CD4-positive, alpha-beta memory T cell (primary cell): ENCODE data around the gene CDC40. TPM values are rescaled to one million over a fixed set of nuclear protein-coding genes. Genes with fewer than 3 reads are reported as not detected.

Experiments
- CTCF ChIA-PET: fragments of 350-600 bp; sonication (Branson Sonifier 250); formaldehyde crosslinking; loops from one replicate; lab custom pipeline; 2021; ENCODE audit warnings: inconsistent platforms; ENCODE audit not compliant: partially characterized antibody; lab: Charles Lee
- POLR2A ChIA-PET: fragments of 350-600 bp; sonication (Branson Sonifier 250); formaldehyde crosslinking; loops from one replicate; lab custom pipeline; 2021; ENCODE audit not compliant: partially characterized antibody; lab: Charles Lee
- DNase-seq, 5 donors: peaks; one replicate each; pipeline versions ENCODE4 v3.0.0 to v3.0.0-alpha.2; 2020 to 2022; ENCODE audit warnings: mixed read lengths in 1 of 5
- H3K27ac ChIP-seq: one replicate; pipeline ENCODE4 v1.7.0; 2013; ENCODE audit warnings: low read depth, low read length
- H3K27me3 ChIP-seq: 2 replicates; pipeline ENCODE4 v1.7.0; 2013; ENCODE audit warnings: mild to moderate bottlenecking, low read length, moderate library complexity; ENCODE audit not compliant: insufficient read depth
- H3K36me3 ChIP-seq: 2 replicates; pipeline ENCODE4 v1.7.0; 2013; ENCODE audit warnings: mild to moderate bottlenecking, low read length, moderate library complexity; ENCODE audit not compliant: insufficient read depth
- H3K4me1 ChIP-seq: 2 replicates; pipeline ENCODE4 v1.7.0; 2013; ENCODE audit warnings: mild to moderate bottlenecking, low read length, moderate library complexity; ENCODE audit not compliant: insufficient read depth
- H3K4me3 ChIP-seq, 2 donors: one replicate each; pipeline ENCODE4 v1.7.0; 2013; ENCODE audit warnings: low read length in 2 of 2, mild to moderate bottlenecking in 1 of 2
- H3K9me3 ChIP-seq, 2 donors: one replicate each; pipeline ENCODE4 v1.7.0; 2013; ENCODE audit warnings: low read length in 2 of 2, control low read depth in 1 of 2; ENCODE audit not compliant: control insufficient read depth in 1 of 2
- H3K27ac Mint-ChIP-seq, 7 donors: one replicate each; pipeline ENCODE4 v1.8.0; 2020 to 2021; ENCODE audit warnings: mixed read lengths in 7 of 7, mild to moderate bottlenecking in 6 of 7, inconsistent platforms in 3 of 7, moderate library complexity in 3 of 7
- H3K27me3 Mint-ChIP-seq, 2 donors: one replicate each; pipeline ENCODE4 v1.8.0; 2020 to 2021; ENCODE audit warnings: mixed read lengths in 2 of 2
- H3K36me3 Mint-ChIP-seq, 2 donors: one replicate each; pipeline ENCODE4 v1.8.0; 2020 to 2021; ENCODE audit warnings: mixed read lengths in 2 of 2, inconsistent platforms in 1 of 2, mild to moderate bottlenecking in 1 of 2
- H3K4me1 Mint-ChIP-seq, 4 donors: one replicate each; pipeline ENCODE4 v1.8.0; 2020 to 2021; ENCODE audit warnings: mixed read lengths in 4 of 4, mild to moderate bottlenecking in 1 of 4
- H3K4me3 Mint-ChIP-seq, 8 donors: one replicate each; pipeline ENCODE4 v1.8.0; 2020 to 2021; ENCODE audit warnings: mixed read lengths in 8 of 8, mild to moderate bottlenecking in 7 of 8, moderate library complexity in 6 of 8, inconsistent platforms in 3 of 8
- H3K9me3 Mint-ChIP-seq, 8 donors: one replicate each; pipeline ENCODE4 v1.8.0; 2020 to 2021; ENCODE audit warnings: mixed read lengths in 8 of 8, mild to moderate bottlenecking in 5 of 8, inconsistent platforms in 3 of 8, moderate library complexity in 1 of 8
- intact Hi-C: fragments of 100-400 bp; cut with micrococcal nuclease; formaldehyde crosslinking; loops from one replicate; pipeline ENCODE4 v1.15.1; 2023
- polyA plus RNA-seq, 2 donors: library from polyadenylated mRNA; unstranded; fragments of 300-500 nt; fragmentation: Illumina TruSeq; gene quantifications; one replicate each; pipeline ENCODE4 v1.2.3, GENCODE V29; 2021
- total RNA-seq, 2 experiments: library from RNA; stranded (reverse); gene quantifications; one replicate each; pipeline ENCODE4 v1.2.3, GENCODE V29; 2021

CDC40 gene
- total and polyA plus RNA-seq, 4 experiments from 2014 or later, result 20.4 to 38.0 (median 35.9) TPM

DNA sequence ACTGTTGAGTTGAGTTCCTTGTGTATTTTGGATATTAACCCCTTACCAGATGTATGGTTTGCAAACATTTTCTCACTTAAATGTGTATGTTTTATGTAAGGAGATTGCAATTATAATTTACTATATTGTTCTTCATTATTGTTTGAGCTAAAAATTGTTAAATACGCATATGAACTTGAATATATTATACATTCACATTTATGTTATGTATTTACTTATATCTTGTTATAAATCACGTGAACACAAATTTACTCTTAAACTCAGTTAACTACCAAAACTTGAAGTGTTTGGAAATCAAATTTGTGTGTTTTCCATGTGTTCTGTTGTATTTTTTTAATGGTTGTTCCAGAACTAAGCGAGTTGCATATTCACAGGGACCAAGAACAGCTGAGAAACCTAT is 18.3 kb downstream of the CDC40 start:
- peaks cover 6% of the 10 kb centered on the region for H3K4me1 ChIP-seq
- intact Hi-C loops, result no loop called here
- H3K9me3 ChIP-seq, result no peaks in the 10 kb centered on the region
- Mint-ChIP-seq H3K9me3 (no peaks in the 10 kb centered on the region), H3K4me1 (peaks cover 16 to 36% (median 20%) of the 10 kb centered on the region in 4 donors), H3K27me3 (no peaks in the 10 kb centered on the region), H3K27ac (no peak overlapping the region), H3K4me3 (no peak overlapping the region), H3K36me3 (peaks cover 22 to 23% of the 10 kb centered on the region in 2 donors)
- no peak overlapping the region for H3K4me3 ChIP-seq
- POLR2A ChIA-PET, result no interaction called here
- no peak overlapping the region for H3K27ac ChIP-seq
- H3K36me3 ChIP-seq, result peaks cover 3% of the 10 kb centered on the region
- DNase-seq, result no peak
- H3K27me3 ChIP-seq, result no peaks in the 10 kb centered on the region
- CTCF ChIA-PET, result interaction anchor here (1.4 to 1.5 kb wide), 2 partner anchors 9 to 19 kb away, joined by 3 to 4 read pairs; partner anchors contain the start of genes CDC40 and WASF1

DNA sequence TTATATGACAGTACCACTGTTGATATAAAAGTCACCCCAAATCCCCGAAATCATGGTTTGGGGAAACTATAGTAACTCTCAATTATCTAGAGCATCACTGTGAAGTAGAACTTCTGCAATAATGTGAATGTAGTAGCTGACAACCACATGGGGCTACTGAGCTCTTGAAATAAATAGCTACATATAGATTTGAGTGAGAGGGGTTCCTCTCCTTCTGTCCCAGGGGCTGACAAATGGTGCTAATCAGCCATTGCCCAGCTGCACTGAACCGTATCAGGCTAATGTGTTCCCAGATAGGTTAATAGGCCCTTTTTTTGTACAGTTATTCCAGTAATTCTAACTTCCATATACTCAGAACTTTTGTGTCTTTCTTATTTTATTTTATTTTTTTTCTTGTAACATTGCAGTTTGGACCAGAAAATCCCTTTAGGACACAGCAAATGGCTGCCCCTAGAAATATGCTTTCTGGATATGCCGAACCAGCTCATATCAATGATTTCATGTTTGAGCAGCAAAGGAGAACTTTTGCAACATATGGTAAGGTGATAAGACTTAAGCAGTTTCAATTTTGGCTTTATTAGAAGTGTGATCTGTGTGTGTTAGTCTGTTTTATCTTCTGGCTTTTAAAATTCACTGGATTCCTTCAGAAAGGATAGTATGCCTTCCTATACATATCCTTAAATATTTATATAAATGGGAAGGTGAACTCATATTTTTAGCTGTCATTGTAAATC is 21.1 kb downstream of the CDC40 start:
- CTCF ChIA-PET, result interaction anchor here (0.7 kb wide), 1 partner anchor 163 kb away, joined by 3 read pairs; no protein-coding TSS in a partner anchor
- H3K36me3 Mint-ChIP-seq, result peaks cover 10 to 21% of the 10 kb centered on the region in 2 donors
- H3K9me3 Mint-ChIP-seq, result no peaks in the 10 kb centered on the region
- H3K27ac Mint-ChIP-seq, result no peak overlapping the region
- H3K27ac ChIP-seq, result no peak overlapping the region
- H3K4me3 ChIP-seq, result no peak overlapping the region
- no peaks in the 10 kb centered on the region for H3K36me3 ChIP-seq
- H3K4me3 Mint-ChIP-seq, result no peak overlapping the region
- H3K27me3 Mint-ChIP-seq, result no peaks in the 10 kb centered on the region
- no peaks in the 10 kb centered on the region for H3K4me1 ChIP-seq
- no peaks in the 10 kb centered on the region for H3K27me3 ChIP-seq
- POLR2A ChIA-PET, result no interaction called here
- peaks cover 7 to 20% (median 17%) of the 10 kb centered on the region in 4 donors for H3K4me1 Mint-ChIP-seq
- DNase-seq, result no peak
- H3K9me3 ChIP-seq, result no peaks in the 10 kb centered on the region
- intact Hi-C loops, result no loop called here

DNA sequence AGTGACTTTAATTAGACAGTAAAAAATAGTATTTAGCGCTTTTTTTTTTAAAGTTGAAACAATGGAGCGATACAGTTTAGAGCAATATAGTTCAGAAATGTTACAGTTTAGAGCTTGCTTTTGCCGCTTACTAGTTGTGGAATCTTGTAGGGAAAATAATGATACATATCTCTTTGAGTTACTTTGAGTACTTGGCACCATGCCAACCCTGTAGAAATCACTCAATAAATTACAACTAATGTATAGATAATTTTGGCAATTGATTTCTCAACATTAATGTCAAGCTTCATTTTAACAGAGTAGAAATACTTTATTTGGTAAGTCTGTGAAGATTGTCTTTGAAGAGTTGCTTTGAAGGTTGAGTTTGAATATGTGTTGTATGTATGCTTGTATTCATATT is 27.4 kb downstream of the CDC40 start:
- Mint-ChIP-seq H3K27ac (no peak overlapping the region), H3K27me3 (no peaks in the 10 kb centered on the region), H3K9me3 (no peaks in the 10 kb centered on the region), H3K4me3 (no peak overlapping the region), H3K36me3 (peaks cover 33 to 50% of the 10 kb centered on the region in 2 donors), H3K4me1 (peaks cover 1 to 10% (median 5%) of the 10 kb centered on the region in 4 donors)
- H3K27me3 ChIP-seq, result no peaks in the 10 kb centered on the region
- H3K4me3 ChIP-seq, result no peak overlapping the region
- POLR2A ChIA-PET, result interaction anchor here (1.0 kb wide), 1 partner anchor 27 kb away, joined by 3 read pairs; the partner anchor contains the start of gene CDC40
- no peak overlapping the region for H3K27ac ChIP-seq
- H3K9me3 ChIP-seq, result no peaks in the 10 kb centered on the region
- no peak for DNase-seq
- CTCF ChIA-PET, result interaction anchor here (0.6 to 1.8 kb wide), 3 partner anchors 8 to 164 kb away, joined by 4 to 5 read pairs (median 4); no protein-coding TSS in a partner anchor
- intact Hi-C loops, result no loop called here
- peaks cover 27% of the 10 kb centered on the region for H3K36me3 ChIP-seq
- no peaks in the 10 kb centered on the region for H3K4me1 ChIP-seq

DNA sequence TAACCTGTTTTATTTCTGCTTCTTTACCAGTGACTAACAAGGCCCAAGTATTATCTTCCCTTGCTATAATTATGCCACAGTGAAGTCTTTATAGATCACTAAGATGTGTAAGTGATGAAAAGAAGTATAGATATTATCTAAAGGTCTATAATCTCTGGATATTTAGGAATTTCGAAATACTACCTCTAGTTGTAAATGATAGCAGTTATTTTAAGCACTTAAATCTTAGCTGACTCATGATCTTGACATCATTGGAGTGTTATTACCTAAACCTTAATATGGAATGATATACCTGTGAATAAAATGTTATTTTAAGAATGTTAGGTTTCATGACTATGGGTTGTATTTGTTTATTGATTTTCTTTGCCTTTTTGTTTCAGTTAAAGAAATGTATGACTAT is 31.5 kb downstream of the CDC40 start:
- CTCF ChIA-PET, result no interaction called here
- H3K27ac ChIP-seq, result no peak overlapping the region
- H3K36me3 Mint-ChIP-seq, result peaks cover 50 to 73% of the 10 kb centered on the region in 2 donors

DNA sequence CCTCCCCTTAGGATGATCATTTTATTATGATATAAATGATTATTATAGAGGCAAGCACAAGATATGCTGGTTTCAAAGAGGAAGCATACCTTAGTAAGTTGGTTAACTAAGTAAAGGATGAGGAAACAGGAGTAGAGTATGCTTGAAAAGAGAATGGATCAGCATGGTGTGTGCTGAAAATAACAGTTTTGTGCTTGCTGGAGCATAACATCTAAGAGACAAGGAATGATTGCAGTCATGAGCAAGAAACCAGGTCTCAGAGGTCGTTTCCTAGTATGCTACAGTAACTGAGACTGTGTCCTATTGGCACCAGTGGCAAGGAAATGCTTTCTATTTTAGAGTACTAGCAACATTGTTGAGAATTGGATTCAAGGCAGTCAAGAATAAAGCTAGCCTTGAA is 34.1 kb downstream of the CDC40 start:
- no peaks in the 10 kb centered on the region for H3K27me3 Mint-ChIP-seq
- POLR2A ChIA-PET, result no interaction called here

More for the DNA sequence above, 31.5 kb downstream of the CDC40 start:
- H3K27ac Mint-ChIP-seq, result peak overlapping the region in 1 of 7 donors; percentile 4
- intact Hi-C loops, result no loop called here
- H3K4me3 Mint-ChIP-seq, result no peak overlapping the region
- H3K4me1 ChIP-seq, result no peaks in the 10 kb centered on the region
- no peaks in the 10 kb centered on the region for H3K9me3 Mint-ChIP-seq
- no peaks in the 10 kb centered on the region for H3K27me3 Mint-ChIP-seq
- POLR2A ChIA-PET, result no interaction called here
- no peaks in the 10 kb centered on the region for H3K9me3 ChIP-seq
- peaks cover 52% of the 10 kb centered on the region for H3K36me3 ChIP-seq
- no peaks in the 10 kb centered on the region for H3K4me1 Mint-ChIP-seq
- no peak overlapping the region for H3K4me3 ChIP-seq
- H3K27me3 ChIP-seq, result no peaks in the 10 kb centered on the region
- DNase-seq, result no peak

DNA sequence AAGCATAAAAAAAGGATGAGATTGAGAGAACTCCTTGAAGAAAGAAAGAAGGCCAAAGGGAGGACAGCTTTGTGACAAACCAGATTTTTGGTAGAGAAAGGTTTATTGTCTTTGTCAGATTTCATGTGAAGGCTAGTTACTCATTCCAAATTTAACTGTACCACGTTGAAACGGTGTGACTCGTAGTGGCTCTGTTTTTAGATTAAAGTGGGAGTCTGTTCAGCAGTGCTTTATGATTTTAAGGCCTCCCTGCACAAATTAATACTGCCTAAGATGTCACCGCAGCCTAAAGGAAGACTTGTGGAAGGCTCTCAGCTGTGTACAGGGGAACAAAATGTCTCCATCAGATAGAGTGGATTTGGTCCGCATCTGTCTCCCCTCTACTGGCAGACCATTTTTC is 35.9 kb downstream of the CDC40 start:
- Histone ChIP-seq H3K9me3 (no peaks in the 10 kb centered on the region), H3K36me3 (peaks cover 68% of the 10 kb centered on the region), H3K27me3 (no peaks in the 10 kb centered on the region), H3K4me3 (no peak overlapping the region), H3K4me1 (no peaks in the 10 kb centered on the region), H3K27ac (no peak overlapping the region)
- intact Hi-C loops, result no loop called here
- Mint-ChIP-seq H3K4me3 (no peak overlapping the region), H3K27ac (no peak overlapping the region), H3K27me3 (no peaks in the 10 kb centered on the region), H3K4me1 (no peaks in the 10 kb centered on the region), H3K36me3 (peaks cover 66 to 86% of the 10 kb centered on the region in 2 donors), H3K9me3 (no peaks in the 10 kb centered on the region)
- ChIA-PET POLR2A (no interaction called here), CTCF (interaction anchor here (1.1 to 1.3 kb wide), 2 partner anchors 9 to 38 kb away, joined by 4 read pairs; no protein-coding TSS in a partner anchor)
- DNase-seq, result no peak

More for the DNA sequence above, 34.1 kb downstream of the CDC40 start:
- CTCF ChIA-PET, result no interaction called here
- H3K4me1 Mint-ChIP-seq, result no peaks in the 10 kb centered on the region
- H3K36me3 ChIP-seq, result peaks cover 62% of the 10 kb centered on the region
- no peaks in the 10 kb centered on the region for H3K9me3 Mint-ChIP-seq
- DNase-seq, result no peak
- no peaks in the 10 kb centered on the region for H3K9me3 ChIP-seq
- intact Hi-C loops, result no loop called here
- no peaks in the 10 kb centered on the region for H3K4me1 ChIP-seq
- H3K27ac Mint-ChIP-seq, result no peak overlapping the region
- no peak overlapping the region for H3K4me3 ChIP-seq
- H3K27me3 ChIP-seq, result no peaks in the 10 kb centered on the region
- peaks cover 60 to 83% of the 10 kb centered on the region in 2 donors for H3K36me3 Mint-ChIP-seq
- H3K4me3 Mint-ChIP-seq, result no peak overlapping the region
- H3K27ac ChIP-seq, result no peak overlapping the region

DNA sequence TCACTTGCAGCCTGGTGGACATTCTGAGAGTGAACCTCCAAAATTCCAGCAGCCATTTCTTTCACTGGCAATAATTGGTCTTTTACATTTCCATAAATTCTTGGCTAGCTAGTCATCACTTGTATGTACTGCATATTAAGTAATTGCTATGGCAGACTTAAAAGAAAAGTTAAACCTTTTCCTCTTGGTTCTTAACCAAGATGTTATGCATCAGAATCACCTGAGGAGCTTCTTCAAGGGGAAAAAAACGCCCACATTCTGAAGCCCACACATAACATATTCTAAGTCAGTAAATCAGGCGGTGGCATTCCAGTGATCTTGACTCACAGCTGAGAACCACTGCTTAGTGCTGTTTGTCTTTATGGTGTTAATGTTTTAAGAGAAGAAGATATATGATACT is 37.0 kb downstream of the CDC40 start:
- DNase-seq, result no peak
- no peaks in the 10 kb centered on the region for H3K9me3 Mint-ChIP-seq
- POLR2A ChIA-PET, result no interaction called here
- H3K27me3 ChIP-seq, result no peaks in the 10 kb centered on the region
- intact Hi-C loops, result no loop called here
- H3K27me3 Mint-ChIP-seq, result no peaks in the 10 kb centered on the region
- no peak overlapping the region for H3K4me3 ChIP-seq
- CTCF ChIA-PET, result interaction anchor here (1.1 kb wide), 1 partner anchor 10 kb away, joined by 4 read pairs; no protein-coding TSS in a partner anchor
- peaks cover 60% of the 10 kb centered on the region for H3K36me3 ChIP-seq
- H3K4me3 Mint-ChIP-seq, result no peak overlapping the region
- peaks cover 61 to 87% of the 10 kb centered on the region in 2 donors for H3K36me3 Mint-ChIP-seq
- no peak overlapping the region for H3K27ac ChIP-seq
- H3K27ac Mint-ChIP-seq, result no peak overlapping the region
- H3K4me1 ChIP-seq, result no peaks in the 10 kb centered on the region
- no peaks in the 10 kb centered on the region for H3K9me3 ChIP-seq
- H3K4me1 Mint-ChIP-seq, result no peaks in the 10 kb centered on the region
